IMR-90 (cell line): ENCODE measurements around the gene TMC3. TPM values are rescaled to one million over a fixed set of nuclear protein-coding genes. Genes with fewer than 3 reads are reported as not detected.

Experiments used
- ATAC-seq: fragments of 200-7000 bp; cut with Tn5 transposase; 2 replicates; pipeline ENCODE4 v1.9.1; 2020; ENCODE audit warnings: low read depth, mild to moderate bottlenecking, moderate library complexity
- BruUV-seq: library from RNA; stranded (reverse); fragments of 400-500 nt; replicated peaks from 2 replicates; lab custom pipeline; 2021; lab: Mats Ljungman, UMichigan
- CTCF ChIA-PET: fragments of 300-600 bp; formaldehyde crosslinking; extraction: SDS; loops from one replicate; lab custom pipeline; 2021; ENCODE audit warnings: antibody characterized with exemption; lab: Yijun Ruan, JAX
- POLR2A ChIA-PET: fragments of 300-600 bp; sonication (Branson Sonifier 250); formaldehyde crosslinking; loops from one replicate; lab custom pipeline; 2022; ENCODE audit warnings: antibody characterized with exemption; ENCODE audit not compliant: unreplicated experiment; lab: Charles Lee
- DNase-seq: peaks from one replicate; pipeline ENCODE4 v3.0.0; 2013
- H2AFZ ChIP-seq: replicated peaks from 2 replicates; pipeline ENCODE3; 2013; ENCODE audit warnings: low read length, mild to moderate bottlenecking; ENCODE audit not compliant: poor library complexity
- H2AK5ac ChIP-seq: 2 replicates; pipeline ENCODE4 v1.6.1; 2013; ENCODE audit warnings: low read depth, low read length, inconsistent platforms
- H2AK9ac ChIP-seq: replicated peaks from 2 replicates; pipeline ENCODE3; 2013; ENCODE audit warnings: mild to moderate bottlenecking, low read depth, low read length, moderate library complexity; ENCODE audit not compliant: poor library complexity
- H2BK120ac ChIP-seq: 2 replicates; pipeline ENCODE4 v1.6.1; 2013; ENCODE audit warnings: low read depth, low read length, inconsistent platforms
- H2BK15ac ChIP-seq: 3 replicates; pipeline ENCODE4 v1.6.1; 2013; ENCODE audit warnings: low read depth, low read length, inconsistent platforms
- H2BK20ac ChIP-seq: 2 replicates; pipeline ENCODE4 v1.6.1; 2013; ENCODE audit warnings: low read depth, mild to moderate bottlenecking, inconsistent platforms, low read length, moderate library complexity
- H2BK5ac ChIP-seq: 2 replicates; pipeline ENCODE4 v1.6.1; 2013; ENCODE audit warnings: mild to moderate bottlenecking, low read depth, low read length, inconsistent platforms; ENCODE audit not compliant: poor library complexity, severe bottlenecking
- H3K14ac ChIP-seq: replicated peaks from 2 replicates; pipeline ENCODE4 v1.6.1; 2013; ENCODE audit warnings: low read depth, low read length, inconsistent platforms
- H3K18ac ChIP-seq: 2 replicates; pipeline ENCODE4 v1.6.1; 2013; ENCODE audit warnings: low read depth, low read length, control low read depth
- H3K23ac ChIP-seq: 2 replicates; pipeline ENCODE4 v1.6.1; 2013; ENCODE audit warnings: low read depth, low read length, inconsistent platforms
- H3K27ac ChIP-seq: 2 replicates; pipeline ENCODE4 v1.5.1; 2013; ENCODE audit warnings: mild to moderate bottlenecking, control low read depth, low read length; ENCODE audit not compliant: insufficient read depth
- H3K27me3 ChIP-seq: 2 replicates; pipeline ENCODE4 v1.6.1; 2013; ENCODE audit warnings: low read length; ENCODE audit not compliant: control insufficient read depth, insufficient read depth
- H3K36me3 ChIP-seq: 2 replicates; pipeline ENCODE4 v1.6.1; 2013; ENCODE audit warnings: low read length, mixed read lengths; ENCODE audit not compliant: control insufficient read depth, insufficient read depth
- H3K4ac ChIP-seq: 2 replicates; pipeline ENCODE4 v1.6.1; 2013; ENCODE audit warnings: low read depth, low read length, inconsistent platforms
- H3K4me1 ChIP-seq: 2 replicates; pipeline ENCODE4 v1.6.1; 2013; ENCODE audit warnings: low read length, mixed read lengths; ENCODE audit not compliant: control insufficient read depth, insufficient read depth
- H3K4me2 ChIP-seq: 2 replicates; pipeline ENCODE4 v1.6.1; 2013; ENCODE audit warnings: low read depth, mild to moderate bottlenecking, control low read depth, low read length, moderate library complexity
- H3K4me3 ChIP-seq: 2 replicates; pipeline ENCODE4 v1.5.1; 2013; ENCODE audit warnings: low read depth, mild to moderate bottlenecking, control low read depth, low read length, moderate library complexity; ENCODE audit not compliant: insufficient read depth
- H3K56ac ChIP-seq: 2 replicates; pipeline ENCODE4 v1.6.1; 2013; ENCODE audit warnings: low read length, inconsistent platforms; ENCODE audit not compliant: insufficient read depth; ENCODE audit errors: extremely low read depth
- H3K79me1 ChIP-seq, 2 experiments: 2 replicates each; pipeline ENCODE4 v1.6.1; 2013; ENCODE audit warnings: low read length in 2 of 2, inconsistent platforms in 1 of 2, low read depth in 1 of 2
- H3K9ac ChIP-seq: 2 replicates; pipeline ENCODE4 v1.6.1; 2013; ENCODE audit warnings: low read depth, low read length, control low read depth
- H3K9me1 ChIP-seq: 2 replicates; pipeline ENCODE4 v1.6.1; 2013; ENCODE audit warnings: low read length, inconsistent platforms; ENCODE audit not compliant: insufficient read depth
- H3K9me3 ChIP-seq: 2 replicates; pipeline ENCODE4 v1.6.1; 2013; ENCODE audit warnings: low read length; ENCODE audit not compliant: control insufficient read depth, insufficient read depth
- H4K20me1 ChIP-seq: 2 replicates; pipeline ENCODE4 v1.6.1; 2013; ENCODE audit warnings: low read length, inconsistent platforms; ENCODE audit not compliant: insufficient read depth
- H4K5ac ChIP-seq: 2 replicates; pipeline ENCODE4 v1.6.1; 2013; ENCODE audit warnings: mild to moderate bottlenecking, low read depth, low read length, control low read depth
- H4K8ac ChIP-seq, 2 experiments: 2 replicates each; pipeline ENCODE4 v1.6.1; 2013; ENCODE audit warnings: low read depth in 2 of 2, low read length in 2 of 2, control low read depth in 1 of 2, inconsistent platforms in 1 of 2
- H4K91ac ChIP-seq: 2 replicates; pipeline ENCODE4 v1.6.1; 2013; ENCODE audit warnings: low read depth, low read length, inconsistent platforms; ENCODE audit not compliant: insufficient read depth
- BHLHE40 ChIP-seq: fragments of 150-350 bp; IDR thresholded peaks from 2 replicates; pipeline ENCODE4 v1.6.1; 2016; ENCODE audit warnings: mild to moderate bottlenecking, low read depth, low read length
- CEBPB ChIP-seq: IDR thresholded peaks from 2 replicates; pipeline ENCODE4 v1.6.1; 2012; ENCODE audit warnings: low read depth, low read length, improper control_type of control experiment
- MAFK ChIP-seq: IDR thresholded peaks from 2 replicates; pipeline ENCODE4 v1.6.1; 2012; ENCODE audit warnings: low read depth, low read length, improper control_type of control experiment
- MAZ ChIP-seq: IDR thresholded peaks from 2 replicates; pipeline ENCODE4 v1.6.1; 2012; ENCODE audit warnings: low read depth, mild to moderate bottlenecking, low read length, improper control_type of control experiment, moderate library complexity, borderline replicate concordance
- MXI1 ChIP-seq: IDR thresholded peaks from 2 replicates; pipeline ENCODE4 v1.6.1; 2012; ENCODE audit warnings: low read depth, mild to moderate bottlenecking, low read length, moderate library complexity, borderline replicate concordance
- NFE2L2 ChIP-seq: fragments of 150-350 bp; IDR thresholded peaks from 2 replicates; pipeline ENCODE4 v1.6.1; 2016; ENCODE audit warnings: low read depth, mild to moderate bottlenecking, low read length
- RAD21 ChIP-seq: IDR thresholded peaks from 2 replicates; pipeline ENCODE4 v1.6.1; 2012; ENCODE audit warnings: low read length, improper control_type of control experiment
- RCOR1 ChIP-seq: IDR thresholded peaks from 2 replicates; pipeline ENCODE4 v1.6.1; 2012; ENCODE audit warnings: mild to moderate bottlenecking, low read length, improper control_type of control experiment; ENCODE audit not compliant: insufficient replicate concordance
- RFX5 ChIP-seq: IDR thresholded peaks from 2 replicates; pipeline ENCODE4 v1.8.0; 2012; ENCODE audit warnings: low read depth, mild to moderate bottlenecking, low read length, moderate library complexity
- SMC3 ChIP-seq: fragments of 150-350 bp; IDR thresholded peaks from 2 replicates; pipeline ENCODE4 v1.6.1; 2016; ENCODE audit warnings: low read depth, mild to moderate bottlenecking, antibody characterized with exemption, low read length, moderate library complexity
- WGBS, 2 experiments: methylation state at CpG; one replicate each; pipeline versions ENCODE4 v1.1.5 to v1.1.7; 2013; ENCODE audit warnings: missing lambda C conversion rate in 2 of 2; ENCODE audit not compliant: insufficient read length in 1 of 2; ENCODE audit errors: extremely low coverage in 2 of 2; 5-methylcytosine and 5-hydroxymethylcytosine counted together
- dilution Hi-C: fragments of 300-500 bp; cut with HindIII; formaldehyde crosslinking; loops from one replicate; pipeline ENCODE4 v1.14.3; 2018; ENCODE audit warnings: low sequenced_read_pairs; ENCODE audit not compliant: unreplicated experiment
- in situ Hi-C: fragments of 300-500 bp; cut with MboI; formaldehyde crosslinking; loops from 3 replicates; pipeline ENCODE4 v1.14.3; 2019; ENCODE audit warnings: low sequenced_read_pairs, inconsistent platforms, mixed read lengths
- intact Hi-C: fragments of 100-400 bp; cut with micrococcal nuclease; formaldehyde crosslinking; loops from 2 replicates; pipeline ENCODE4 v1.10.0; 2022
- polyA plus RNA-seq, 3 experiments: library from polyadenylated mRNA; depleted of rRNA; stranded (reverse); fragments of >200 nt; gene quantifications; 2 replicates each; pipeline ENCODE4 v1.2.3, GENCODE V29; 2012; ENCODE audit warnings: low replicate concordance in 1 of 3
- total RNA-seq: library from RNA; depleted of rRNA; stranded (reverse); fragments of >200 nt; gene quantifications from 2 replicates; pipeline ENCODE4 v1.2.3, GENCODE V29; 2012
- TF ChIP-seq, protein P1 (sequence below): conservative IDR thresholded peaks from 2 replicates; pipeline ENCODE4 v1.5.1; 2012; ENCODE audit warnings: mild to moderate bottlenecking, low read depth, low read length, improper control_type of control experiment
- TF ChIP-seq, protein P2 (sequence below): fragments of 150-350 bp; IDR thresholded peaks from 2 replicates; pipeline ENCODE4 v1.6.1; 2017; ENCODE audit warnings: mild to moderate bottlenecking, antibody characterized with exemption, low read length, low read depth

Gene TMC3
- total and polyA plus RNA-seq, 2 of the 4 experiments (the other 2 are of a cell fraction): not detected

DNA sequence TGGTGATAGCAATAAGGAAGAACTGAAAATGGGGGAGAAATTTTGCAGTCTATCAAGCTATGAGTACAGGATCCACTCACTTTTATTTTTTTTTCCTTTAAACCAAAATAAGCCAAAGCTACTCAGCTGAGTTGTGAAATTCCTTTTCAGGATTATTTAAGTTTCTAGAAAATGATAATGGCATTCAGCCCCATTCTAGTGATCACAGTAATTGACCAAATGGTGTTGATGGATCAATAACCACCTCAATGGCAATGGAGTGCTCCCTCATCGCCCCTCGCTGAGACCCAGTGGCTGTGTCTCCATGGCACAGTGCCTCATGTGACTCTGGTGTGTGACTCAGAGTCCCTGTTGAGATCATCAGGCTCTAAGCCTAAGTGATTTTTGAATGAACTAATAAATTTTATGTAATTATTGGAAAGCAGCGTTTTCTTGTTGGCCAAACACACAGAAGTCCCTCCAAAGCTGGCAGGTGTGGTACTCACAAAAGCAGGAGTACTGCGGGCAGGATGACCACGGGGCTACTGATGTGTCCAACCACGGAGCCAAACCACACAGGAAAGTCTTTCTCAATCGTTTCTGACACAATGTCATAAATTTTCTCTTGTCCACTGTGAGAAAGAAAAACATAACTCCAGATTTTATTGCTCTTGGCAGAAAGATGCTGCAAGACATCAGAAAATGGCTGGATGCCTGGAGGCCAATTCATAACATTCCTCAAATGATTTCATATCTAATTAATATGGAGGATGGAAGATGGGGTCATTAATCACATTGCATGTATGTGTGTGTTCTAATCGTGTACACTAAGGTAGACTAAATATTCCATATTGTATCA lies 35.6 kb downstream of the TMC3 start:
- Histone ChIP-seq H3K27me3 (no peaks in the 10 kb centered on the region; the same call in 1 of the 2 replicates), H3K36me3 (no peaks in the 10 kb centered on the region), H2AFZ (no peak overlapping the region), H3K4me1 (peaks cover 9% of the 10 kb centered on the region), H2BK15ac (no peak overlapping the region), H2AK9ac (peak overlapping the region; percentile 14), H2BK20ac (no peak overlapping the region), H3K23ac (no peak overlapping the region), H4K5ac (peak overlapping the region; percentile 8; the same call in 1 of the 2 replicates), H3K4me3 (no peak overlapping the region), H3K14ac (peak overlapping the region; percentile 79; the same call in 1 of the 2 replicates), H3K9me1 (peaks cover 7% of the 10 kb centered on the region; the same call in 1 of the 2 replicates), H4K91ac (0 out of 2 replicates have a peak overlapping the region, but pooled peaks have one; percentile 3), H3K18ac (0 out of 2 replicates have a peak overlapping the region, but pooled peaks have one; percentile 17), H3K79me1 (no peaks in the 10 kb centered on the region), H3K27ac (no peak overlapping the region), H4K20me1 (no peaks in the 10 kb centered on the region), H3K4ac (peak overlapping the region; percentile 66; the same call in 1 of the 2 replicates), H2BK5ac (no peak overlapping the region), H2BK120ac (no peak overlapping the region; the same call in 1 of the 2 replicates), H3K9me3 (no peaks in the 10 kb centered on the region), H3K56ac (no peak overlapping the region), H3K4me2 (no peak overlapping the region), H3K9ac (no peak overlapping the region), H2AK5ac (peak overlapping the region; percentile 32), H4K8ac (peak overlapping the region in 1 of 2 experiments; percentile 42; a peak in 1 of 4 replicates)
- dilution Hi-C loops: no loop called here
- DNase-seq (peak; percentile 92), ATAC-seq (peak; percentile 66)
- intact Hi-C loops: no loop called here
- POLR2A ChIA-PET: no interaction called here
- CTCF ChIA-PET: interaction anchor here (0.5 kb wide), 1 partner anchor 15 kb away, joined by 3 read pairs; the partner anchor contains the start of gene STARD5
- no TSS peak for BruUV-seq
- 24% methylated on average over 6 of the region's 8 CpGs; no CpG with 5 or more reads in 1 of the 2 experiments for WGBS, 2 experiments
- in situ Hi-C loops: no loop called here
- TF ChIP-seq RFX5: no peak
- TF ChIP-seq BHLHE40: no peak; the same call in 1 of the 2 replicates
- TF ChIP-seq, protein P1, sequence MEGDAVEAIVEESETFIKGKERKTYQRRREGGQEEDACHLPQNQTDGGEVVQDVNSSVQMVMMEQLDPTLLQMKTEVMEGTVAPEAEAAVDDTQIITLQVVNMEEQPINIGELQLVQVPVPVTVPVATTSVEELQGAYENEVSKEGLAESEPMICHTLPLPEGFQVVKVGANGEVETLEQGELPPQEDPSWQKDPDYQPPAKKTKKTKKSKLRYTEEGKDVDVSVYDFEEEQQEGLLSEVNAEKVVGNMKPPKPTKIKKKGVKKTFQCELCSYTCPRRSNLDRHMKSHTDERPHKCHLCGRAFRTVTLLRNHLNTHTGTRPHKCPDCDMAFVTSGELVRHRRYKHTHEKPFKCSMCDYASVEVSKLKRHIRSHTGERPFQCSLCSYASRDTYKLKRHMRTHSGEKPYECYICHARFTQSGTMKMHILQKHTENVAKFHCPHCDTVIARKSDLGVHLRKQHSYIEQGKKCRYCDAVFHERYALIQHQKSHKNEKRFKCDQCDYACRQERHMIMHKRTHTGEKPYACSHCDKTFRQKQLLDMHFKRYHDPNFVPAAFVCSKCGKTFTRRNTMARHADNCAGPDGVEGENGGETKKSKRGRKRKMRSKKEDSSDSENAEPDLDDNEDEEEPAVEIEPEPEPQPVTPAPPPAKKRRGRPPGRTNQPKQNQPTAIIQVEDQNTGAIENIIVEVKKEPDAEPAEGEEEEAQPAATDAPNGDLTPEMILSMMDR: no peak
- TF ChIP-seq NFE2L2: no peak
- no peak for TF ChIP-seq RAD21
- TF ChIP-seq CEBPB: peak; percentile 88
- TF ChIP-seq SMC3: no peak
- TF ChIP-seq, protein P2, sequence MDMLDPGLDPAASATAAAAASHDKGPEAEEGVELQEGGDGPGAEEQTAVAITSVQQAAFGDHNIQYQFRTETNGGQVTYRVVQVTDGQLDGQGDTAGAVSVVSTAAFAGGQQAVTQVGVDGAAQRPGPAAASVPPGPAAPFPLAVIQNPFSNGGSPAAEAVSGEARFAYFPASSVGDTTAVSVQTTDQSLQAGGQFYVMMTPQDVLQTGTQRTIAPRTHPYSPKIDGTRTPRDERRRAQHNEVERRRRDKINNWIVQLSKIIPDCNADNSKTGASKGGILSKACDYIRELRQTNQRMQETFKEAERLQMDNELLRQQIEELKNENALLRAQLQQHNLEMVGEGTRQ: peak; percentile 78
- no peak for TF ChIP-seq MAFK
- TF ChIP-seq RCOR1: peak; percentile 24
- no peak for TF ChIP-seq MAZ
- no peak for TF ChIP-seq MXI1
